Astrocyte of the spinal cord (primary cell): ENCODE data around the gene HAUS3.

Source experiments
- DNase-seq: peaks from one replicate; pipeline ENCODE4 v3.0.0; 2011; ENCODE audit warnings: low read depth, low spot score
- H3K4me3 ChIP-seq: 2 replicates; pipeline ENCODE4 v1.5.1; 2011; ENCODE audit warnings: low read depth, mild to moderate bottlenecking, low read length, moderate library complexity
- in situ Hi-C: cut with HindIII; loops from 2 replicates; pipeline ENCODE4 v1.10.0; 2017; ENCODE audit warnings: low sequenced_read_pairs
- TF ChIP-seq, protein P1 (sequence below): IDR thresholded peaks from 2 replicates; pipeline ENCODE4 v1.5.1; 2012; ENCODE audit warnings: low read depth, mild to moderate bottlenecking, low read length, inconsistent platforms

HAUS3 gene

DNA sequence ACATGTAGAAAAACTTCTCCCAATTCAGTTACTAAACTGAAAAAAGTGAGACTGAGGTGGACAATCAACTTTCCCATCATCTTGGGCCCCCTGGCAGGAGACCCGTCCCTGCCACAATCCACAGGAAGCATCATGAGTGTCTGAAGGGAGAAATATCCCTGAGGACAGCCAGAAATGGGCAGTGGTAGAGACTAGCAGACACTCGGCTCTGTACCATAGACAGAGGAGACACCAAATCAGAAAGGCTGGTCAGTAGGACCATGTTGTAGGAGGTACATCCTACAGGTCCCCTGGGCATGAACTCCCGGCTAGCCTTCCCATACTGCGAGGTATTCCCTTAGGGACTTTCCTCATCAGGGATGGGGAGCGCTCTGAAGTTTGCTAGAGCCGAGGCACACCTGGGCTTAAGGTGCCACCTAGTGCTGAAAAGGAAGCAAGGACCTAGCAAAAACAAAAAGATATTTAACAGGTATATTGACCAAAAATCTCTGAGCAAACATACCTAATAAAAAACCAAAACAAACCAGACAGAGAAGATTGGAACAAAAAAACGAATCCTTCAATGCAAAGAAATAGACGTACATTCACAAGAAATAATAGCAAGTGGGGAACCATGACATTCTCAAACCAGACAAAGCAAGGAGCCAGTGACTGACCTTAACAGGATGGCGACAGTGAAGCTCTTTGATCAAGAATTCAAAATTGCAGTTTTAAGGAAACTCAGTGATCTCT is 55.6 kb downstream of the HAUS3 start:
- DNase-seq, result peak; percentile 7
- no peak overlapping the region for H3K4me3 ChIP-seq
- TF ChIP-seq, protein P1, sequence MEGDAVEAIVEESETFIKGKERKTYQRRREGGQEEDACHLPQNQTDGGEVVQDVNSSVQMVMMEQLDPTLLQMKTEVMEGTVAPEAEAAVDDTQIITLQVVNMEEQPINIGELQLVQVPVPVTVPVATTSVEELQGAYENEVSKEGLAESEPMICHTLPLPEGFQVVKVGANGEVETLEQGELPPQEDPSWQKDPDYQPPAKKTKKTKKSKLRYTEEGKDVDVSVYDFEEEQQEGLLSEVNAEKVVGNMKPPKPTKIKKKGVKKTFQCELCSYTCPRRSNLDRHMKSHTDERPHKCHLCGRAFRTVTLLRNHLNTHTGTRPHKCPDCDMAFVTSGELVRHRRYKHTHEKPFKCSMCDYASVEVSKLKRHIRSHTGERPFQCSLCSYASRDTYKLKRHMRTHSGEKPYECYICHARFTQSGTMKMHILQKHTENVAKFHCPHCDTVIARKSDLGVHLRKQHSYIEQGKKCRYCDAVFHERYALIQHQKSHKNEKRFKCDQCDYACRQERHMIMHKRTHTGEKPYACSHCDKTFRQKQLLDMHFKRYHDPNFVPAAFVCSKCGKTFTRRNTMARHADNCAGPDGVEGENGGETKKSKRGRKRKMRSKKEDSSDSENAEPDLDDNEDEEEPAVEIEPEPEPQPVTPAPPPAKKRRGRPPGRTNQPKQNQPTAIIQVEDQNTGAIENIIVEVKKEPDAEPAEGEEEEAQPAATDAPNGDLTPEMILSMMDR, result peak; percentile 43
- in situ Hi-C loops, result no loop called here

DNA sequence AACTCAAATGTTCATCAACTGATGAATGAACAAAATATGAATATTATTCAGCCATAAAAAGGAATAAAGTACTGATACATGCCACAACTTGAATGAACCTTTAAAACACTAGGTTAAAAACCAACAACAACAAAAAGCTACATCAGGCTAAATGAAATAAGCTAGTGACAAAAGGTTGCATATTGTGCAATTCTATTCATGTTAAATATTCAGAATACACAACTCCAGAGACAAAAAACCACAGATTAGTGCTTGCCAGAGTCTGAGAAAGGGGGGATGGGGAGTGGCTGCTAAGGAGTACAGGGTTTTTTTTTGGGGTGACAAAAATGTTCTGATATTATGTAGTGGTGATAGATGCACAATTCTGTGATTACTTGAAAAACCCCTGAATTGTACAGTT is 58.5 kb downstream of the HAUS3 start:
- in situ Hi-C loops, result no loop called here
- TF ChIP-seq, protein P1, result no peak
- H3K4me3 ChIP-seq, result no peak overlapping the region
- no peak for DNase-seq

DNA sequence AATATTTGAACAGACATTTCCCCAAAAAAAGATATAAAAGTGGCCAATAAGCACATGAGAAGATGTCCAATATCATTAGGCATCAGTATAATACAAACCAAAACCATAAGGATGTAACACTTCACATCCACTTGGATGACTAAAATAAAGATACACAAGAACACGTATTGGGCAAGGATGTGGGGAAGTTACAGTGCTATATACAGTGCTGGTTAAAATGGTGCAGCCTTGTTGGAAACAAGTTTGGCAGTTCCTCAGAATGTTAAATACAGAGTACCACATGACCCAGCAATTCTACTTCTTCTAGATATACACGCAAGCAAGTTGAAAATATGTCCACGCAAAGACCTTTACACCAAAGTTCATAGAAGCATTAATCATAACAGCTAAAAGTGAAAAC is 58.9 kb downstream of the HAUS3 start:
- in situ Hi-C loops, result no loop called here
- H3K4me3 ChIP-seq, result no peak overlapping the region
- TF ChIP-seq, protein P1, result no peak
- no peak for DNase-seq

DNA sequence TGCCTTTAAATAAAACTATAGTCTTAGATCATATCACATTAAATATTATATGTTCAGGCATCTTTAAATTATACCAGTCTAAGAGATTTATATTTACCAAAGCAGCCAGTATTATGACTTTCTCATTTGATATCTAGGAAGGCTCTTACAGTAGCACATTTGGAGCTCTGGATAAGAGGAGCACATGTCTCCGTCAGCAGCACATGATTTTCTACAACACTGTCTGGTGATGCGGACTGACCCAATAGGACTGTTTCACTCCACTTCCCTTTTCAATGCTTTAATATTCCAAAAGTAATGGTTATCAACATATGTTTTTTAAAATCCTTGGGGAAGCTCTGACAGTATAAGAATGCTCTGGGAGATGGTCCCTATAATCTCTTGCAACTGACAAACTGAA is 61.5 kb downstream of the HAUS3 start:
- in situ Hi-C loops, result no loop called here
- DNase-seq, result no peak
- TF ChIP-seq, protein P1, result no peak
- H3K4me3 ChIP-seq, result no peak overlapping the region

DNA sequence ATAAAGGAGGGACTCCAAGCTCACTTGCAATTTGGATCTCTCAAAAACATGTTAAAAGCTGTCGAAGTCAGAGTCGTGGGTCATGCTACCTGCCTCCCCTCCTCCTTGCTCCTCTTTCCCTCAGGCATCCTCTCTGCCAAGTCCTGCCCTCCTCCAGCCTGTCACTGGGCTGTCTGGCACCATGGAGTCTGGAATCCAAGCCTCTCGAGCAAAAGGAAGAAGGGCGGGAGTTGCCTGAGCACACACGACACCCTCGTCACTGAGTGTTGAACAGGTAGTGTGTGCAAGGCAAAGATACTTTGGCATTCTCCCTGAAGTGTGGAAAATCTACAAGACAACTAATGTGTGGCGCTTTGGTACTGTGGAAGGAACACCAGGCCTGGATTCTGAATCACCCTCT is 62.2 kb downstream of the HAUS3 start:
- DNase-seq, result no peak
- in situ Hi-C loops, result no loop called here
- no peak overlapping the region for H3K4me3 ChIP-seq
- TF ChIP-seq, protein P1, result no peak

DNA sequence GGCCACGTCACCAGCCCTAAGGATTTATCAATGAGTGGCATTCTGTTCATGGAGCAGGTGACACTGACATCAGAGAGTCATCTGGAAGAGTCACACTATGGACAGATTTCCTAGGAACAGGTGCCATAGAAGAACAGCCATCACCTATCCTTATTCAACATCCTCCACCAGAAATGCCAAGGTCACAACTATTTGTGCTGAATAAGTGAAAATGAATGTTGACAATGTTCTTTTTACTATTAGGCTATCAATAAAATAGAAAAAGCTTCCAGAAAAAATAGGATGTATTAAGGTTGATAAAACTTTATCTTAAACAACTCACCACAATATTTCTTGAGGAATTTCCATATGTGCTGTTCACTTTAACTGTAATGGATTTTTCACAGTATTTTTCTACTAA is 62.9 kb downstream of the HAUS3 start:
- in situ Hi-C loops, result no loop called here
- DNase-seq, result no peak
- H3K4me3 ChIP-seq, result no peak overlapping the region
- TF ChIP-seq, protein P1, result no peak
